Activated T-cell treated with anti-CD3 and anti-CD28 coated beads, Interleukin-2, amount 50 U/mL, for 1 hour (primary cell): Measurements from ENCODE around the gene ABCB8.
A peak's percentile ranks its signal among the peaks of the same experiment; 100 is the strongest.

Source experiments
- DNase-seq: peaks from one replicate; pipeline ENCODE4 v3.0.0-alpha.2; 2020

The ABCB8 gene

DNA sequence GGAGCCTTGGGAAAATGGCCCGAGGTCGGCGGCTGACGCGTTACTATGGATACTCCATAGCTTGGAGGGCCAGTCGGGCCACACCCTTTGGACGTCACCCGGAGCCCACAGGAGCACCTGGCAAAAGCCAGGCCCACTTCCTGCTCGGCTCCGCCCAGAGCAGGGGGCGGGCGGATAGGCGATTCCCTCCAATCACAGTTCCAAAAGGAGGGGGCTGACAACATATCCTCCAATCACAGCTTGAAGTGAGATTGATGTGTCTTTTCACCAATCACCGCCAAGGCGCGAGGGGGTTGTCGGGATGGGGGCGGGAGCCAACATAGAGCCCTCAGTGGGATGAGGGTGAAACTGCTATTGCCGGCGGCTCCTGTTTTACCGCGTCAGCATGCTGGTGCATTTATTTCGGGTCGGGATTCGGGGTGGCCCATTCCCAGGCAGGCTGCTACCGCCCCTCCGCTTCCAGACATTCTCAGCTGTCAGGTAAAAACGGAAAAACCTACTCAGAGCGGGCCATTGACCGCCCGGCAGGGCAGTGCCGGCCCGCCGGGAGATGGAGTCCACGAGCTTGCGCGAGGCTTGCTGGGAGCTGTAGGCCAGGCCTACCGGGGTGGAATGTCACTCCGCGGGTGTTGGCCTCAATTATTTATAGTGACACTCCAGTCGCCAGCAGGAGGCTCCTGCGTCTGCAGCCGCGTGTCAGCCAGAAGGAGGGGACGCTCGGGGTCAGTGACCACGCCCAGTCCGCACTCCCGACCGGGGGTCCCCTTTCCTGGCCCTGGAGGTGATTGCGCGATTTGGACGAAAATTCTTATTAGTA lies at the start of gene ABCB8:
ABCB8 (plus strand) TSS at position 320 of the 817 bp plus-strand sequence; CDS start at position 386, 66 bp downstream.
- DNase-seq: peak; percentile 97

DNA sequence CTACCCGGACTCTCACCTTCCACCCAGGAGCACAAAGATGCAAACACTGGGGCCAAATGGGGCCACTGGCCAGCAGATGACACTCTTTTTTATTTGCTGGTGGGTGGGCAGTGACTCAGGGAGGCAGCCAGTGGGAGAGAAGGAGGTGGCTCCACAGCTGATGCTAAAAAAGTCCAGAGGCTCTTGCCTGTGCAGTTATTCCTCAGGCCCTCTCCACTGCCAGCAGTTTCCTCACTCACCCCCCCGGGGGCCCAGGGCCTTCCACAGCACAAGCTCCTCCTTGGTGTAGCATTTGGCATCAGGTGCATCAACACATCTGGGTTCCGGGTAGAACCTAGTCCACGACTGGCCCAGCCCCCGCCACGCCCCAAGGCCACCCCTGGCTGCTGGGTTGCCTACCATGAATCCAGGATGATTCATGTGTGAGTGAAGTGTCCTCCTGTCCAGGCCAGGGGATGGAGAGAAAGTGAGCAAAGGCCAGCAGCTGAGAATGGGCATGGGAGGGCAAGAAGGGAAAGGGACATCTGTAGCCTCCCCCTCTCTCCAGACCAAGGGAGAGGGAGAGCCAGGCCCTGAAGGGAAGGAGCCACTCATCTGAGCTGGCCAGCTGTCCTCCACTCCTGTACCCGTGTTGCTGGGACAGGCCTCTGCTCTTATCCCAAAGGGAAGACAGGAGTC lies 48.4 kb upstream of the ABCB8 start:
- DNase-seq: no peak

DNA sequence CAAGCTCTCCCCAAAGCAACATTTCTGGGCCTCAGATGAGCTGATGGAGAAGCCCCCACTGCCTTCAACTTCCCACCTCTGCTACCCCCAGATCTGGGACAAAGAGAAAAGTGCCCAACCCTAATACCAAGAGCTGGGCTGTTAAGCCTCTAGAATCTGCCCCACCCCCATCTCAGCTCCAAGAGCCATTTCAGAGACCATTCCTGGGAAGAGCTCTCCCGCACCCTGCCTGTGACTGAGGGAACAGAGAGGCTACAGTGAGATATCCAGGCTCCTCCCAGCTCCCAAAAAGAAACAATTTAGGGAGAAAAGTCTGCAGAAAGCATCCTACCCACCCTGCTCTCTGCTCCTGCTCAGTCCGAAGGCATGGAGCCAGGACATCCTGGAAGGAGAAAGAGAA lies 47.6 kb upstream of the ABCB8 start:
- DNase-seq: no peak

DNA sequence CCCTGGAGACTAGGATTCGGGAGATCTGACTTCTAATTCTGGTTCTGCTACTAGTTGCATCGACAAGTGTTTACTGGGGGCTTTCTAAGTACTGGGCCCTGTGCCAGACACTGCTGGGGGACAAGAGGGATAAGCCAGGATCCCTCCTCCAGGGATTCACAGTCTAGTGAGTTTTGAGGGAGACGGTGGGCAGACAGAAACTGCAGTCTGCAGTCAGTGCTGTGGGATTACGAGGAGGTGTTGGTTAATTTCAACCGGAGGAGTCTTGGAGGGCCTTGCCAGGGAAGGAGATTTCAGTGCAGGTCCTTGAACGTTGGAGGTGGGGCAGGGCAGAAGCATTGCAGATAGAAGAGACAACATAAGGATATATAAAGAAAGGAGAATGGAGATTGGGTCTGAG lies 46.6 kb upstream of the ABCB8 start:
- no peak for DNase-seq

DNA sequence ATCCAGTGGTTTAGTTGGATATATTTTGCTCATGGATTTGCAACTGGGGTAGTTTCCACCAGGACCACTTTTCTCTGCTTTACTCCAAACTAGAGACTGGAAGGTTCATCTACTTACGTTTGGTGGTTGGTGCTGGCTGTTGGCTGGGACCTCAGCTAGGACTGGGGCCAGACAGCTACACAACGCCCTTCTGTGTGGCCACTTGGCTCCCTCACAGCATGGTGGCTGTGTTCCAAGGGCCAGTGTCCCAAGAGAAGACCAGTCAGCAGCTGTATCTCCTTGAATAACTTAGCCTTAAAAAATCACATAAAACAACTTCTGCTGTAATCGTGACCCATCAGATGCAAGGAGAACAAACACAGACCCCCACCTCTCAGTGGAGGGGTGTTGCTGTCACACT lies 45.9 kb upstream of the ABCB8 start:
- no peak for DNase-seq

DNA sequence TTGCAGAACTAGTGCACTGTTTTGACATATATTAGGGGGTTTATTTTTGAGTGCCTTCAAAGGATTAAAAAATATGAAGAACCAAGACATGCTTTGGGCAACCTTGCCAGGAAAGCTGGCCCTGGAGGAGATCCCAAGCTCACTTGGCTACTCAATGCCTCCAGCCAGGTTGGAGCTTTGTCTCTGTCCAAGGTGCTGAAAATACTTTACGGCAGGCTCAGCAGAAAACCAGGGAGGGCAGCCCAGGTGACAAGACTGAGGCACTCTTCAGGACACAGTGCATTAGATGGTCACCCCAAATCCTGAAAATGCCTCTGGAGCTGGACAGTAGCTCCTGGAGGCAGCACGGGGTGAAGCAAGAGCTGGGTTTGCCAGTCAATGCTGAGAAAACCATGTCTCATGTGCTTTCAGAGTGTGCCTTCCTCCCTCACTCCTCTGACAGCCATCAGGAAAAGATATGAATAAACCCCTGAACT lies 44.3 kb upstream of the ABCB8 start:
- no peak for DNase-seq

DNA sequence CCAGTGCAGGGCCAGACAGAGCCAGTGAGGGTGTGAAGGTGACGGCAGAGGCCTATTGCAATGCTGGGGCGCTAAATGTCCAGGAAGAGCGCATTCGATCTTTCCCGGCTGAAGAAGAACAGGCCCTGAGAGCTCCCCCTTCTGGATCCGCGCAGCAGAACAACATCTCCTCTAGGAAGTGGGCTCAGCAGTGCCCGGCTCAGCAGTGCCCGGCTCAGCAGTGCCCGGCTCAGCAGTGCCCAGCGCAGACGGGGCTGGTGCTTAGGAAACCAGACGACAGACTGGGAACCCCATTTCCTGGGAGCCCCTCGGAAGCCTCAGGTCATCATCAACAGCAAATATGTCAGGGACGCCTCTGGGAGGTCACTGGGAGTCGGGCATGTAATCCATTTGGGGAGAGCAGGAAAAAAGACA lies 42.1 kb upstream of the ABCB8 start:
- DNase-seq: peak; percentile 63

DNA sequence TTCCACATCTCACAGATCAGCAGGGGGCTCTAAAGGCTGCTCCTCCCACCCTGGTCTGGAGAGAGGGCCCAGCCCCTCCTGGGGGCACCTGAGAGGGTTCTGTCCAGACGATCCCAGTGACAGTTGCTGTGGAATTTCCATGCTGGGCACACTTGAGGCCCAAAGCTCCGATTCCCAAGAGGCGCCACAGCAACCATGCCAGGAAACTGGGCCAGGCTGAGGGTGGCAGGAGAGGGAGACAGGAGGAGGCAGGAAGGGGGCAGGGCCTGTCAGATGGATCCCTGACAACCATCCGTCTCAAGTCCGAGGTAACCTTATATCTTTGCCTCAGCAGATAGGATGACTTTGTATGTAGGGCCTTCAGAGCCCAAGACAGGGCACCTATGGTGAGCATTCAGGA lies 41.7 kb upstream of the ABCB8 start:
- DNase-seq: no peak

DNA sequence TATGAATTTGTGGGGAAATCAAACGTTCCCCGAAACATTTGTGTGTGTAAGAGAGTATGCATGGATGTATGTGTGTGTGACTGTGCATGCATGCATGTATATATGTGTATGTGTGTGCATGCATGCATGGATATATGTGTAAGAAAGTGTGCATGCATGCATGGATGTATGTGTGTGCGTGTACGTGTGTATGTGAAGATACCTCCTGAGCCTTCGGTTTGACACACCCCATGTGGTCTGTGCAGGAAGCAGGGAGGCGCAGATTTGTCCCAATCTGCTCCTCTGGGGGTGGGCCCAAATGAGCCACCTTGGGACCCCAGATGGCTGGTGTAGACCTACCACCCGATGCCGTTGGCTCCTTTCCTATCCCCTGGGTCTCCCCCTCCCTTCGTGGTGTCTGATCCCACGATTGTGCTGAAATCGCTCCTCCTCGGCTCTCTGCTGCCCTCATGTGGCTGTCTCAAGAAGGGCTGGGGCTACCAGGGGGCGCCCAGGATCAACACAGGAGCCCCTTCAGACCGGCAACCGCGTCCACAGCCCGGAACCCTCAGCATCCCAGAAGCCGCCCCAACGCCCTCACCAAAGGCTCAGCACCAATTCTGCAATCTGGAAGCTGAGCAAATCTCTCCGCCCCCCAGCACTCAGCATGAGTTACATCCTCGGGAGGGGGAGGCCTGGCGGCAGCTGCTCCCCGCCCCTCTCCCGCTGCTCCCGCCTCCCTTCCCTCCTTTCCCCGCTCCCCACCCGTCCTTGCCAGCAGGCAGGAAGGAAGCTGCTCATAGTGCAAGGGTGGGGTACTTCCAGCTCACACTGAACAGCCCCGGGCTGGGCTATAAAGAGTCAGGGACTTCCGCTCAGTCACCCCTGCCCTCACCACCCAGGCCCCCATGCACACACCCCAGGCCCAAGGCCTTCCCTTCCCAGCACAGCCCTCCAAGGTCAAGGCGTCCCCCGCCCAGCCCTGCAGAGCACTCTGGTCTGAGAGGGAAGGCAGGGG lies 39.7 kb upstream of the ABCB8 start:
- DNase-seq: peak; percentile 77

DNA sequence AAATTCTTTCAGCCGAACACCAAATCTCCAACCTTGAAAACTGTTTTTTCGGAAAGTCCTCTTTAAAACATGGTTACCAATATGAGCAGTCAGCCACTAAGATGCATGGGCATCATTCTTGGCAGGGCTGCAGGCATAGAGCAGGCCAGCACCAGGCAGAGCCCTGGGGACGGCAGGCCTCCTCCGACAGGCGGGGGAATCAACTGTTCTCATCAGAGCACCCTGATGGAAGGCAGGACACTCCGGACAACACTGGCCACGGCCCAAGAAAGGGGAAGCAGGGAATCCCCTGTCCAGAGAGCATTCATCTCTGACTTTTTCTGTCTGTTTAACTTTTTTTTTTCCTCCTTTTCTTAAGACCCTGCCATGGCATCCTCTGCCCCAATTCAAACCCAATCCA lies 38.8 kb upstream of the ABCB8 start:
- DNase-seq: no peak

DNA sequence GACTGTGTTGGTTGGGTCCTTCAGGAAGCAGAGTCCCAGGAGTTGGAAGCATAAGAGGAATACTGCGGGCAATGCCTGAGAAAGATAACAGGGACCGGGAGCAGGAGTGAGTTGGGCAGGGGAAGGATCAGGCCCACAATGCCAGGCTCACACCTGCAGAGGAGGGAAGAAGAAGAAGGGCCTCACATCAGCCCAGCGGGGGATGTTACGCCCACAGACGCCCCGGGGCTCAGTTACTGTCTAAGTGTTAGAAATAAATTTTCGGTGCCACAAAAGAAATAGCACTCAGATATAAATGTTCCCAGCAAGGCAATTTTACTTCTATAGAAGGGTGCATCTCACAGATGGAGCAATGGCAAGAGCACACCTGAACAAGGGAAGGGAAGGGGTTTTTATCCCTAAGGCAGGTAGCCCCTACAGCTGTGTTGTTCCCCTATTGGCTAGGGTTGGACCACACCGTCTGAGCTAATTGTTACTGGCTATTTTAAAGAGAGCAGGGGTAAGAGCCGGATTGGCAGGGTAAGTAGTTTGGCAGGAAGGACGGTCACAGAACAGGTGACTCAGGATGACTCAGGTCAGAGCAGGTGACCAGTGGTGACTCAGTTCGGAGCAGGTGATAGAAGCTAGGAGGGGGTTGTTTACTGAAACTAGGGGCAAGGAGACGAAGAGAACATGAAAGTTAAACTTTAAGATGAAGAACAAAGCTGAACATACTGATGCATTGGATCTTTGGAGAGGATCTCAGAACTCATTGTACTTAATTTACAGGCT lies 37.6 kb upstream of the ABCB8 start, which contains the start of gene NOS3:
NOS3 (plus strand) TSS at position 602 of the 771 bp plus-strand sequence. CDS start 2,787 bp downstream, outside the sequence.
- DNase-seq: no peak

DNA sequence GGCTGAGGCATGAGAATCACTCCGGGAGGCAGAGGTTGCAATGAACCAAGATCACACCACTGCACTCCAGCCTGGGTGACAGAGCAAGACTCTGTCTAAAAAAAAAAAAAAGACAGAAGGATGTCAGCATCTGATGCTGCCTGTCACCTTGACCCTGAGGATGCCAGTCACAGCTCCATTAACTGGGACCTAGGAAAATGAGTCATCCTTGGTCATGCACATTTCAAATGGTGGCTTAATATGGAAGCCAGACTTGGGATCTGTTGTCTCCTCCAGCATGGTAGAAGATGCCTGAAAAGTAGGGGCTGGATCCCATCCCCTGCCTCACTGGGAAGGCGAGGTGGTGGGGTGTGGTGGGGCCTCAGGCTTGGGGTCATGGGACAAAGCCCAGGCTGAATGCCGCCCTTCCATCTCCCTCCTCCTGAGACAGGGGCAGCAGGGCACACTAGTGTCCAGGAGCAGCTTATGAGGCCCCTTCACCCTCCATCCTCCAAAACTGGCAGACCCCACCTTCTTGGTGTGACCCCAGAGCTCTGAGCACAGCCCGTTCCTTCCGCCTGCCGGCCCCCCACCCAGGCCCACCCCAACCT lies 36.1 kb upstream of the ABCB8 start:
- DNase-seq: no peak

DNA sequence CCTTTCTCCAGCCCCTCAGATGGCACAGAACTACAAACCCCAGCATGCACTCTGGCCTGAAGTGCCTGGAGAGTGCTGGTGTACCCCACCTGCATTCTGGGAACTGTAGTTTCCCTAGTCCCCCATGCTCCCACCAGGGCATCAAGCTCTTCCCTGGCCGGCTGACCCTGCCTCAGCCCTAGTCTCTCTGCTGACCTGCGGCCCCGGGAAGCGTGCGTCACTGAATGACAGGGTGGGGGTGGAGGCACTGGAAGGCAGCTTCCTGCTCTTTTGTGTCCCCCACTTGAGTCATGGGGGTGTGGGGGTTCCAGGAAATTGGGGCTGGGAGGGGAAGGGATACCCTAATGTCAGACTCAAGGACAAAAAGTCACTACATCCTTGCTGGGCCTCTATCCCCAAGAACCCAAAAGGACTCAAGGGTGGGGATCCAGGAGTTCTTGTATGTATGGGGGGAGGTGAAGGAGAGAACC lies 35.4 kb upstream of the ABCB8 start:
- no peak for DNase-seq

DNA sequence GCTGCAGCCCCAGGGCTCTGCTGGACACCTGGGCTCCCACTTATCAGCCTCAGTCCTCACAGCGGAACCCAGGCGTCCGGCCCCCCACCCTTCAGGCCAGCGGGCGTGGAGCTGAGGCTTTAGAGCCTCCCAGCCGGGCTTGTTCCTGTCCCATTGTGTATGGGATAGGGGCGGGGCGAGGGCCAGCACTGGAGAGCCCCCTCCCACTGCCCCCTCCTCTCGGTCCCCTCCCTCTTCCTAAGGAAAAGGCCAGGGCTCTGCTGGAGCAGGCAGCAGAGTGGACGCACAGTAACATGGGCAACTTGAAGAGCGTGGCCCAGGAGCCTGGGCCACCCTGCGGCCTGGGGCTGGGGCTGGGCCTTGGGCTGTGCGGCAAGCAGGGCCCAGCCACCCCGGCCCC lies 34.7 kb upstream of the ABCB8 start:
- no peak for DNase-seq

DNA sequence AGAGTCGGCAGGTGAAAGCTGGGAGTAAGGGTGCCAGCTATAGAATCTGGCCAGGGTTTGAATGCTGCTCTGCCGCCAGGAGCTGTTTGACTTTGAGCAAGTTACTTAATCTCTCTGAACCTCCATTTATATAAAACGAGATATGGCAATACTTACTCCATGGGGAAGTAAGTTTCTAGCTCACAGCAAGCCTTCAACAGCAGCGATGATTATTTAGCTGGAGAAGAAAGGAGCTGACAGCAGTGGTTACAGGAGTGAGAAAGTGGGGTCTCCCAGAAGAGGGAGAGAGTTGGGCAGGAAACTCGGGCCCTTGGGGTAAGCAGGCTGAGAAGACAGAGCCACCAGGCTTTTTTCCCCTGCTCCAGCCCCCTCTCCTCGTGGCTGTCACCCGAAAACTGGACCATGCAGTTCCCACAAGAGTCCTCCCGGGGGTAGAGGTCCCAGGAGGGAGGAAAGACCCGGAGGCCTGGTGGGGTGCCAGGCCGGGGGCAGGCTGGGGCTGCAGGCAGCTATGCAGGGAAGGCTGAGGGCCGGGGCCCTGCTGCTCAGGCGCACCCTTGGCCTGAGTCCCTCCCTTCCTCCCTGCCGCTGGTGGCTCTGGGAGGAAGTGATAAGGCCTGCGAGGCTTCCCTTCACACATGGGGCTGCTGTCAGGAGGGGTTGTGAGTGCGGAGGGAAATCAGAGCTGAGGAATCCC lies 34.0 kb upstream of the ABCB8 start:
- no peak for DNase-seq

DNA sequence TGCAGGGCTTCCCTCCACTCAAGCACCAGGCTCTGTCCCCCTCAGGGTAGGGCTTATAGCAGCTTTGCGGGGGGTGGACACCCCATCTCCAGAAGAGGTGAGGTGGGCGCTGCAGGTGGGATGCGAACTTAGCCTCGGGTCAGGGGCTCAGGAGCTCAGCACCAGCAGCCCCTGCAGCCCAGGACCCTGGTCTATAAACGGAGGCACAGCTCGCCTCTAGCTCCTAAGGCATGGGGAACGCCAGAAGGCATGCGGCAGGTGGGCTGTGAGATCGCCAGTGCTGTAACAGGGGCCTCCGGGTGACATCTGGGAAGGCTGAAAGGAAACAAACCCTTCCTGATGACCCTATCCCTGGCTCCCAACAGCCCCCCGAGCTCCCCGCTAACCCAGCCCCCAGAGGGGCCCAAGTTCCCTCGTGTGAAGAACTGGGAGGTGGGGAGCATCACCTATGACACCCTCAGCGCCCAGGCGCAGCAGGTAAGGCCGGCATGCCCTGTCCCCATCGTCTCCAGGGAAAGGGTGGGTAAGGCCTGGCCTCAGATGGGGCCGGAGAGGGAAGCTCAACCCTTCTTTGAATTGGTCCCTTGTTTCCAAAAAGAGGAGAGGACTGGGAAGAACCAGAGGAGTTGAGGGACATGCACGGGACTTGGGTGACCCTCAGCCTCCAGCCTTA lies 33.3 kb upstream of the ABCB8 start:
- no peak for DNase-seq

DNA sequence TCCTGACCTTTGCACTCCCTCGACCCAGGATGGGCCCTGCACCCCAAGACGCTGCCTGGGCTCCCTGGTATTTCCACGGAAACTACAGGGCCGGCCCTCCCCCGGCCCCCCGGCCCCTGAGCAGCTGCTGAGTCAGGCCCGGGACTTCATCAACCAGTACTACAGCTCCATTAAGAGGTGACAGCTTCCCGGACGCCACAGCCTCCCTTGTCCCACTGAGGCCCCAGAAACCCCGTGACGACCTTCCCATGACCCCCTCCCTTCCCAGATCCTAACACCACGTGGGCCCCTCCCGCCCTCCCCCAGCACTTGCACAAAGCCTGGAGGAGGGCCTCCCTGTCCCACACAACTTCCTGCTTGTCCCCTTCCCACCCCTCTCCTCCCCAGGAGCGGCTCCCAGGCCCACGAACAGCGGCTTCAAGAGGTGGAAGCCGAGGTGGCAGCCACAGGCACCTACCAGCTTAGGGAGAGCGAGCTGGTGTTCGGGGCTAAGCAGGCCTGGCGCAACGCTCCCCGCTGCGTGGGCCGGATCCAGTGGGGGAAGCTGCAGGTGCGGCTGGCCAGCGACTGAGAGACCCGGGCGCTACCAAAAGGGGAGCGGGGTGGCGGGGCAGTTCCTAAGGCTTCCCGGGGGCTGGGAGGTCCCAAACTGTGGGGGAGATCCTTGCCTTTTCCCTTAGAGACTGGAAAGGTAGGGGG lies 31.7 kb upstream of the ABCB8 start:
- no peak for DNase-seq

DNA sequence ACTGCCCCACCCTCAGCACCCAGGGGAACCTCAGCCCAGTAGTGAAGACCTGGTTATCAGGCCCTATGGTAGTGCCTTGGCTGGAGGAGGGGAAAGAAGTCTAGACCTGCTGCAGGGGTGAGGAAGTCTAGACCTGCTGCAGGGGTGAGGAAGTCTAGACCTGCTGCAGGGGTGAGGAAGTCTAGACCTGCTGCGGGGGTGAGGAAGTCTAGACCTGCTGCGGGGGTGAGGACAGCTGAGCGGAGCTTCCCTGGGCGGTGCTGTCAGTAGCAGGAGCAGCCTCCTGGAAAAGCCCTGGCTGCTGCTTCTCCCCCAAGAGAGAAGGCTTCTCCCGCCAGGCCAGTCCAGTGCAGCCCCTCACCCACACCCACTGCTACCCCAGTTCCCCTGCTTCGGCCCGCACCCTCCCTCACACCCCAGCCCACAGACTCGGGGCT lies 31.2 kb upstream of the ABCB8 start:
- DNase-seq: no peak

DNA sequence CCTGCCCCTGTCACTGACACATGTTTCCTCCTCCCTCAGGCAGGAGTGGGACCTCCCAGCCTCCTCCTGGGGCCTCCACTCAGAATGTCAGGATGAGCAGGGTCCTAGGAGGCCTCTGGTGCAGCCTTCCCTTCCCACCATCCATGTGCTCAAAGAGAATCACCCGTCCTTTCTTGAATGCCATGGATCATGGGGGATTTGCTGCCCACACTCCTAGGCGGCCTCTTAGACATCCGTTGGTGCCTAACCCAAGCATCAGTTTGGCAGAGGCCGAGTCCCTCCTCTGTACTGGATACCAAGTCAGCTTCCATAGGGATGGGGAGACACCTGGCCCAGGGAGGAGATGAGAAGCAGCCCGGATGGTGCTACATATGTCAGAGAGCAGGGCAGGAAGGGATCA lies 30.4 kb upstream of the ABCB8 start:
- no peak for DNase-seq

DNA sequence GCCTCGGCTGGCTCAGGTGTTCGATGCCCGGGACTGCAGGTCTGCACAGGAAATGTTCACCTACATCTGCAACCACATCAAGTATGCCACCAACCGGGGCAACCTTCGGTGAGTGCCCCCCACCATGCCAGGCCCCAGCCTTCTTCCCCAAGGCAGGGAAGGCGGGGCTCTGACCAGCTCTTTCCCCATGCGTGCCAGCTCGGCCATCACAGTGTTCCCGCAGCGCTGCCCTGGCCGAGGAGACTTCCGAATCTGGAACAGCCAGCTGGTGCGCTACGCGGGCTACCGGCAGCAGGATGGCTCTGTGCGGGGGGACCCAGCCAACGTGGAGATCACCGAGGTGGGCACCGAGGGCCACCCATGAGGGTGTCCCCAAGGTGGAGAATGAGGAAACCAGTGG lies 29.9 kb upstream of the ABCB8 start:
- DNase-seq: no peak
